Panc1 (cell line): ENCODE measurements around the gene AKAP6. TPM values are rescaled to one million over a fixed set of nuclear protein-coding genes. Genes with fewer than 3 reads are reported as not detected.

ENCODE experiments used
- ATAC-seq: fragments of 200-7000 bp; cut with Tn5 transposase; 2 replicates; pipeline ENCODE4 v1.9.1; 2020; ENCODE audit warnings: mild to moderate bottlenecking, moderate library complexity
- BruUV-seq: library from RNA; stranded (reverse); fragments of 400-500 nt; replicated peaks from 2 replicates; lab custom pipeline; 2021; lab: Mats Ljungman, UMichigan
- CTCF ChIA-PET: fragments of 300-600 bp; sonication (Branson Sonifier 250); formaldehyde crosslinking; loops from one replicate; lab custom pipeline; 2022; ENCODE audit warnings: antibody characterized with exemption; lab: Charles Lee
- POLR2A ChIA-PET: fragments of 300-600 bp; sonication (Branson Sonifier 250); formaldehyde crosslinking; loops from one replicate; lab custom pipeline; 2022; ENCODE audit warnings: antibody characterized with exemption; lab: Charles Lee
- DNase-seq: peaks from one replicate; pipeline ENCODE4 v3.0.0-alpha.2; 2010; ENCODE audit warnings: low read depth, low spot score
- H3K27ac ChIP-seq: 2 replicates; pipeline ENCODE4 v1.5.1; 2011; ENCODE audit warnings: mild to moderate bottlenecking, low read length, inconsistent platforms
- H3K27me3 ChIP-seq: fragments of 200-500 bp; sonication (Bioruptor generic); 2 replicates; pipeline ENCODE4 v1.6.0; 2014; ENCODE audit warnings: low read length, inconsistent platforms; ENCODE audit not compliant: control insufficient read depth, insufficient read depth
- H3K36me3 ChIP-seq: fragments of 200-500 bp; sonication (Bioruptor generic); 2 replicates; pipeline ENCODE4 v1.5.1; 2014; ENCODE audit warnings: inconsistent platforms, mild to moderate bottlenecking, low read length, moderate library complexity; ENCODE audit not compliant: control insufficient read depth, insufficient read depth
- H3K4me1 ChIP-seq: 2 replicates; pipeline ENCODE4 v1.5.1; 2011; ENCODE audit warnings: inconsistent platforms, mild to moderate bottlenecking, low read length, moderate library complexity; ENCODE audit not compliant: control insufficient read depth, insufficient read depth
- H3K4me3 ChIP-seq, 2 experiments: 2 replicates each; pipeline ENCODE4 v1.5.1; 2011 to 2012; ENCODE audit warnings: low read depth in 2 of 2, low read length in 2 of 2, mild to moderate bottlenecking in 2 of 2, inconsistent platforms in 1 of 2, moderate library complexity in 1 of 2
- H3K9me3 ChIP-seq: fragments of 200-500 bp; sonication (Bioruptor generic); 2 replicates; pipeline ENCODE4 v1.5.1; 2014; ENCODE audit warnings: low read depth, mild to moderate bottlenecking, inconsistent platforms, low read length, moderate library complexity; ENCODE audit not compliant: control insufficient read depth, insufficient read depth
- POLR2AphosphoS5 ChIP-seq: IDR thresholded peaks from 2 replicates; pipeline ENCODE4 v1.6.1; 2012; ENCODE audit warnings: mild to moderate bottlenecking, low read depth, low read length, moderate library complexity
- REST ChIP-seq, 2 experiments: IDR thresholded peaks; 2 replicates each; pipeline ENCODE4 v1.6.1; 2011 to 2012; ENCODE audit warnings: low read depth in 2 of 2, control low read depth in 1 of 2, low read length in 1 of 2, mild to moderate bottlenecking in 1 of 2, moderate library complexity in 1 of 2; ENCODE audit not compliant: insufficient read depth in 1 of 2
- SIN3A ChIP-seq: IDR thresholded peaks from 2 replicates; pipeline ENCODE4 v1.6.1; 2012; ENCODE audit warnings: low read depth, mild to moderate bottlenecking, low read length, moderate library complexity, borderline replicate concordance; ENCODE audit not compliant: insufficient read depth
- TCF7L2 ChIP-seq: IDR thresholded peaks from 2 replicates; pipeline ENCODE4 v1.6.1; 2011; ENCODE audit warnings: mild to moderate bottlenecking, low read depth, low read length, inconsistent platforms
- in situ Hi-C: cut with HindIII; loops from 2 replicates; pipeline ENCODE4 v1.10.0; 2016; ENCODE audit warnings: low sequenced_read_pairs, low pct_unique_long_range_greater_than_20kb
- intact Hi-C: fragments of 100-400 bp; cut with micrococcal nuclease; formaldehyde crosslinking; loops from one replicate; pipeline ENCODE4 v1.10.0; 2022; ENCODE audit not compliant: unreplicated experiment
- total RNA-seq: library from RNA; stranded (reverse); gene quantifications from one replicate; pipeline ENCODE4 v1.2.1, GENCODE V29; 2021; ENCODE audit not compliant: unreplicated experiment
- TF ChIP-seq, protein P1 (sequence below): fragments of 450-650 bp; IDR thresholded peaks from 2 replicates; pipeline ENCODE4 v1.5.1; 2017; ENCODE audit warnings: mild to moderate bottlenecking

Gene AKAP6
- total RNA-seq, 1 experiment from 2014 or later: 0.82 TPM

DNA sequence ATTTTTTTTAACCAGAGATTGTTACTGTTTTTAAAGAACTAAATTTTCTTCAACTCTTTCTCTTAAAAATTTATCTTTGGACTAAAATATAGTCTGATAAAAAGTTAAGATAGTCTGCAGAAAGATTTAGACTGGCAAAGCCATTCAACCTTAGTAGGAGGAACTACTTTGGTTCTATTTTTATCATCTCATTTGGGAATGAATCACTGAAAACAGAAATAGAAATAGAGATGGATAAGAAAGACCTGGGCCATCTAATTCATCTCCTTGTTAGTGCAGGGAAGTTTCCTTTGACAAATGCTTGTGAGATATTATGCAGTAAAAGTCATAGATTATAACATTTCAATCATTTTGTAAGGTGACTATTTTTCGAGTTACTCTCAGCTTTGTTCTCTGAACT is 346.3 kb downstream of the AKAP6 start:
- Histone ChIP-seq H3K9me3 (no peaks in the 10 kb centered on the region), H3K27me3 (no peaks in the 10 kb centered on the region), H3K4me3 (no peak overlapping the region), H3K36me3 (no peaks in the 10 kb centered on the region), H3K27ac (no peak overlapping the region), H3K4me1 (no peaks in the 10 kb centered on the region)
- ATAC-seq (no peak), DNase-seq (no peak)
- CTCF ChIA-PET: no interaction called here
- intact Hi-C loops (no loop called here), in situ Hi-C loops (no loop called here)
- no peak for TF ChIP-seq REST (IDR thresholded peaks at IDR 0.05; ENCODE audit: insufficient read depth in 1 of 2, low read depth in 2 of 2, low read length in 1 of 2)
- no peak for TF ChIP-seq SIN3A
- TF ChIP-seq POLR2AphosphoS5: no peak
- no TSS peak for BruUV-seq
- POLR2A ChIA-PET: no interaction called here

DNA sequence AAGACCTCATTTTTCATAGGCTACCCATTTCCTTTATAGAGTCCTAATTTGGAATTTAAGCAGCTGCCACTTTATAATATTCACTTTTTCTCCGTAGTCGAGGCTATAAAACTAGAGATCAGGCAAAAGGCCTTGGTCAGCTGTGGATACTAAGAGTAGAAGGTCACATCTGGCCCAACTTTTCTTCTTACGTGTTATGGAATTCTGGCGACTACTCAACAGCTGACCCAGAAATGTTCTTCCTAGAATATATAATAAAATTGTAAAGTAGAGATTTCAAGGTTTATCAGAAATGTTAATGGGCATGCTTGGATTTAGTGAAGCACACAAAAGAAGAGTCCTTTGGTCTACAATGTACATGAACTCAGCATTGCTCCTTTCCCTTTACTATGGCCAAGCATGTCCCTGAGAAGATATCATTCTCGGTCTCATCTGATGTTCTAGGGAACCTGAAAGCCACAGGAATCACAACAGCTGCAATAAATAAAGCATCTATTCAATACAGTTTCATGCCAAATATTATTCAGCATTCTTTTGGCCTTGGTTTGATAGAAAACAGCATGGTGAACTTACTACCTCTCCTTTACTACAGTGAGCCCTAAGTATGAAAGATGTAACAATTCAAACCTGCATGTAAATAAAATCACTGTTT is 348.2 kb downstream of the AKAP6 start:
- intact Hi-C loops (no loop called here), in situ Hi-C loops (no loop called here)
- Histone ChIP-seq H3K27ac (no peak overlapping the region), H3K36me3 (no peaks in the 10 kb centered on the region), H3K27me3 (no peaks in the 10 kb centered on the region), H3K4me3 (no peak overlapping the region), H3K4me1 (no peaks in the 10 kb centered on the region), H3K9me3 (no peaks in the 10 kb centered on the region)
- no TSS peak for BruUV-seq
- ATAC-seq: no peak
- TF ChIP-seq, protein P1, sequence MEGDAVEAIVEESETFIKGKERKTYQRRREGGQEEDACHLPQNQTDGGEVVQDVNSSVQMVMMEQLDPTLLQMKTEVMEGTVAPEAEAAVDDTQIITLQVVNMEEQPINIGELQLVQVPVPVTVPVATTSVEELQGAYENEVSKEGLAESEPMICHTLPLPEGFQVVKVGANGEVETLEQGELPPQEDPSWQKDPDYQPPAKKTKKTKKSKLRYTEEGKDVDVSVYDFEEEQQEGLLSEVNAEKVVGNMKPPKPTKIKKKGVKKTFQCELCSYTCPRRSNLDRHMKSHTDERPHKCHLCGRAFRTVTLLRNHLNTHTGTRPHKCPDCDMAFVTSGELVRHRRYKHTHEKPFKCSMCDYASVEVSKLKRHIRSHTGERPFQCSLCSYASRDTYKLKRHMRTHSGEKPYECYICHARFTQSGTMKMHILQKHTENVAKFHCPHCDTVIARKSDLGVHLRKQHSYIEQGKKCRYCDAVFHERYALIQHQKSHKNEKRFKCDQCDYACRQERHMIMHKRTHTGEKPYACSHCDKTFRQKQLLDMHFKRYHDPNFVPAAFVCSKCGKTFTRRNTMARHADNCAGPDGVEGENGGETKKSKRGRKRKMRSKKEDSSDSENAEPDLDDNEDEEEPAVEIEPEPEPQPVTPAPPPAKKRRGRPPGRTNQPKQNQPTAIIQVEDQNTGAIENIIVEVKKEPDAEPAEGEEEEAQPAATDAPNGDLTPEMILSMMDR: no peak
- TF ChIP-seq TCF7L2 (no peak), POLR2AphosphoS5 (no peak), REST (IDR thresholded peaks at IDR 0.05; ENCODE audit: insufficient read depth in 1 of 2, low read depth in 2 of 2, low read length in 1 of 2) (no peak), SIN3A (no peak)
- no peak for DNase-seq
- CTCF ChIA-PET: no interaction called here
- POLR2A ChIA-PET: no interaction called here
